GM12873 (cell line): Measurements from ENCODE around the gene PLA2G3.

Experiments used
- TF ChIP-seq, protein P1 (sequence below): IDR thresholded peaks from 2 replicates; pipeline ENCODE4 v1.5.1; 2012; ENCODE audit warnings: low read depth, mild to moderate bottlenecking, moderate library complexity, low read length, control low read depth; ENCODE audit not compliant: insufficient read depth; ENCODE audit errors: missing control alignments

The PLA2G3 gene

GRCh38 chr22:31099841-31100761 is 40.2 kb downstream of the PLA2G3 start:
- TF ChIP-seq, protein P1, sequence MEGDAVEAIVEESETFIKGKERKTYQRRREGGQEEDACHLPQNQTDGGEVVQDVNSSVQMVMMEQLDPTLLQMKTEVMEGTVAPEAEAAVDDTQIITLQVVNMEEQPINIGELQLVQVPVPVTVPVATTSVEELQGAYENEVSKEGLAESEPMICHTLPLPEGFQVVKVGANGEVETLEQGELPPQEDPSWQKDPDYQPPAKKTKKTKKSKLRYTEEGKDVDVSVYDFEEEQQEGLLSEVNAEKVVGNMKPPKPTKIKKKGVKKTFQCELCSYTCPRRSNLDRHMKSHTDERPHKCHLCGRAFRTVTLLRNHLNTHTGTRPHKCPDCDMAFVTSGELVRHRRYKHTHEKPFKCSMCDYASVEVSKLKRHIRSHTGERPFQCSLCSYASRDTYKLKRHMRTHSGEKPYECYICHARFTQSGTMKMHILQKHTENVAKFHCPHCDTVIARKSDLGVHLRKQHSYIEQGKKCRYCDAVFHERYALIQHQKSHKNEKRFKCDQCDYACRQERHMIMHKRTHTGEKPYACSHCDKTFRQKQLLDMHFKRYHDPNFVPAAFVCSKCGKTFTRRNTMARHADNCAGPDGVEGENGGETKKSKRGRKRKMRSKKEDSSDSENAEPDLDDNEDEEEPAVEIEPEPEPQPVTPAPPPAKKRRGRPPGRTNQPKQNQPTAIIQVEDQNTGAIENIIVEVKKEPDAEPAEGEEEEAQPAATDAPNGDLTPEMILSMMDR: no peak

DNA sequence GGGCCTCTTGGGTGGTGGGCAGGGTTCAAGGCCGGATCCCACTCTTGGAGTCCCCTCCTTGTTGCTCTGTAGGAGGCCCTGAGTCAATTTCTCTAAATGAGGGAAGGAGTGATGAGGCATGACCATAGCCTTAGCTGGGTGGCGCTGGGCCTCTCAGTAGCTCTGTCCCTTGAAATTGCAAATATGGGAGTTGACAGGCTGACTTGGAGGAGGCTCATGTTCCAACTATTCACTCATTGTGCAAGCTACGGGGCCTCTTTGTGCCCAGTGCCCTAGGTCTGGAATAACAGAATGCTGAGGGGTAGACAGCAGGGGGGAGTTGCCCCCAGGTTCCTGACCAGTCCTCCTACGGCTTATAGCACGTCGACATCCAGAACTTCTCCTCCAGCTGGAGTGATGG is 40.9 kb downstream of the PLA2G3 start:
- TF ChIP-seq, protein P1: no peak

DNA sequence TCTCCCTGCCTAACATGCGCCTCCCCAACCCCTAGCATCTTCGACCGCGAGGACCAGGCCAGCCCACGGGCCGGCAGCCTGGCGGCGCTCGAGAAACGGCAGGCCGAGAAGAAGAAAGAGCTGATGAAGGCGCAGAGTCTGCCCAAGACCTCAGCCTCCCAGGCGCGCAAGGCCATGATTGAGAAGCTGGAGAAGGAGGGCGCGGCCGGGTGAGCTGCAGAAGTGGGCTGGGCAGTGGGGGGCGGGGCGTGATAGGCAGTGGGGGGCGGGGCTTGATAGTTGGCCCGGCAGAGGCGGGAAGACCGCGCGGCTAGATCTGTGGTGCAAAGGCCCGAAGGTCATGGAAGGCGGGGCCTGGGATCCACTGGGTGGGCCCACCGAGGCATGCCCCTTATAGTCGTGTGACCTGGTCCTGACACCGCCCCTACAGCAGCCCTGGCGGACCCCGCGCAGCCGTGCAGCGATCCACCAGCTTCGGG is 41.6 kb downstream of the PLA2G3 start:
- TF ChIP-seq, protein P1: no peak

- TF ChIP-seq, protein P1: no peak
These were observed 42.2 kb downstream of the PLA2G3 start for GRCh38 chr22:31097941-31098631.

- TF ChIP-seq, protein P1: no peak
These were observed 43.5 kb downstream of the PLA2G3 start for GRCh38 chr22:31096657-31097279.

DNA sequence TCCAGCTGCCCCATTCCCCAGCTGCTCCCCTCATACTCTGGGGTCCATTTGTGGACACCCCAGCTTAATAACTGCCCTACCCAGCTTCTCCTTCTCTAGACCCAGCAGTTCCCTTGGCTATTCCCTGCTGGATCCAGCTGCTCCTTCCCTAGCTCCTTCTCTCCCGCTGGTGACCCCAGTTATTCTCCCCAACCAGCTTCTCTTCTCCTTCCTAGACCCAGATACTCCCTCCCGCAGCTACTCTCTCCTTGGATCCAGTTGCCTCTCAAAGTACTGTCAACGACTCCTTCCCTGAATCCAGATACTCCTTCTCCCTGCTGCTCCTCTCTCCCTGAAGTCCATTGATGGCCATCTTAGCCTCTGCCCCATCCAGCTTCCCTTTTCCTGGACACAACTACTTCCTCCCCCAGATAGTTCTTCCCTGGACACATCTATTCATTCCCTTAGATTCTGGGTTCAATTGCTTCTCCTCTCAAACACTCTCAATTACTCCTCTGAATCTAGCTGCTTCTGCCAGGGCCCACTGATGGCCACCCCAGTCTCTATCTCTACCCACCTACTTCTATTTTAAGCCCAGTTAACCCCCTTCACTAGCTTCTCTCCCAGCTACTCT is 44.6 kb downstream of the PLA2G3 start:
- TF ChIP-seq, protein P1: no peak
